Mesendoderm (in vitro differentiated cells): ENCODE data around the gene BMP8B.

Source experiments
- DNase-seq: peaks from one replicate; pipeline ENCODE4 v3.0.0; 2013
- H2AK5ac ChIP-seq: 2 replicates; pipeline ENCODE4 v1.6.1; 2013; ENCODE audit warnings: low read length, inconsistent platforms
- H2BK120ac ChIP-seq: 2 replicates; pipeline ENCODE4 v1.6.1; 2013; ENCODE audit warnings: low read depth, mild to moderate bottlenecking, low read length, moderate library complexity, mixed read lengths
- H2BK15ac ChIP-seq: replicated peaks from 2 replicates; pipeline ENCODE4 v1.6.1; 2013; ENCODE audit warnings: low read depth, mild to moderate bottlenecking, moderate library complexity
- H2BK5ac ChIP-seq: 2 replicates; pipeline ENCODE4 v1.6.1; 2013; ENCODE audit warnings: low read length, inconsistent platforms
- H3K18ac ChIP-seq: 2 replicates; pipeline ENCODE4 v1.6.1; 2013; ENCODE audit warnings: mild to moderate bottlenecking, low read length, mixed read lengths
- H3K23ac ChIP-seq: one replicate; pipeline ENCODE4 v1.6.1; 2013; ENCODE audit warnings: low read length
- H3K27ac ChIP-seq: 2 replicates; pipeline ENCODE4 v1.5.1; 2013; ENCODE audit warnings: low read depth, mild to moderate bottlenecking, inconsistent platforms, low read length, moderate library complexity
- H3K27me3 ChIP-seq: 2 replicates; pipeline ENCODE4 v1.6.1; 2013; ENCODE audit warnings: low read length, control low read depth, mild to moderate bottlenecking, inconsistent platforms; ENCODE audit not compliant: insufficient read depth, poor library complexity
- H3K36me3 ChIP-seq: 2 replicates; pipeline ENCODE4 v1.6.1; 2013; ENCODE audit warnings: low read length, inconsistent platforms; ENCODE audit not compliant: control insufficient read depth, insufficient read depth
- H3K4ac ChIP-seq: one replicate; pipeline ENCODE4 v1.6.1; 2013; ENCODE audit warnings: low read depth, mild to moderate bottlenecking, low read length, moderate library complexity
- H3K4me1 ChIP-seq: 2 replicates; pipeline ENCODE4 v1.6.1; 2013; ENCODE audit warnings: low read depth, low read length, inconsistent platforms; ENCODE audit not compliant: control insufficient read depth
- H3K4me2 ChIP-seq: 2 replicates; pipeline ENCODE4 v1.6.1; 2013; ENCODE audit warnings: low read length
- H3K4me3 ChIP-seq: 2 replicates; pipeline ENCODE4 v1.5.1; 2013; ENCODE audit warnings: mild to moderate bottlenecking, low read length
- H3K56ac ChIP-seq: one replicate; pipeline ENCODE4 v1.6.1; 2013; ENCODE audit warnings: low read length
- H3K79me1 ChIP-seq: 2 replicates; pipeline ENCODE4 v1.6.1; 2013; ENCODE audit warnings: low read length, inconsistent platforms
- H3K79me2 ChIP-seq: 2 replicates; pipeline ENCODE4 v1.6.1; 2013; ENCODE audit warnings: mild to moderate bottlenecking, low read length; ENCODE audit not compliant: control insufficient read depth, insufficient read depth
- H3K9ac ChIP-seq: 2 replicates; pipeline ENCODE4 v1.6.1; 2013; ENCODE audit warnings: low read length, inconsistent platforms
- H4K5ac ChIP-seq: one replicate; pipeline ENCODE4 v1.6.1; 2013; ENCODE audit warnings: low read length
- H4K8ac ChIP-seq: one replicate; pipeline ENCODE4 v1.6.1; 2013; ENCODE audit warnings: low read depth, mild to moderate bottlenecking, control low read depth, low read length, moderate library complexity
- WGBS: extraction: QIAGEN DNeasy Blood & Tissue Kit; methylation state at CpG from one replicate; pipeline ENCODE4 v1.1.7; 2013; ENCODE audit warnings: low lambda C conversion rate, missing lambda C conversion rate; ENCODE audit not compliant: insufficient coverage; ENCODE audit errors: extremely low coverage; 5-methylcytosine and 5-hydroxymethylcytosine counted together

BMP8B gene

DNA sequence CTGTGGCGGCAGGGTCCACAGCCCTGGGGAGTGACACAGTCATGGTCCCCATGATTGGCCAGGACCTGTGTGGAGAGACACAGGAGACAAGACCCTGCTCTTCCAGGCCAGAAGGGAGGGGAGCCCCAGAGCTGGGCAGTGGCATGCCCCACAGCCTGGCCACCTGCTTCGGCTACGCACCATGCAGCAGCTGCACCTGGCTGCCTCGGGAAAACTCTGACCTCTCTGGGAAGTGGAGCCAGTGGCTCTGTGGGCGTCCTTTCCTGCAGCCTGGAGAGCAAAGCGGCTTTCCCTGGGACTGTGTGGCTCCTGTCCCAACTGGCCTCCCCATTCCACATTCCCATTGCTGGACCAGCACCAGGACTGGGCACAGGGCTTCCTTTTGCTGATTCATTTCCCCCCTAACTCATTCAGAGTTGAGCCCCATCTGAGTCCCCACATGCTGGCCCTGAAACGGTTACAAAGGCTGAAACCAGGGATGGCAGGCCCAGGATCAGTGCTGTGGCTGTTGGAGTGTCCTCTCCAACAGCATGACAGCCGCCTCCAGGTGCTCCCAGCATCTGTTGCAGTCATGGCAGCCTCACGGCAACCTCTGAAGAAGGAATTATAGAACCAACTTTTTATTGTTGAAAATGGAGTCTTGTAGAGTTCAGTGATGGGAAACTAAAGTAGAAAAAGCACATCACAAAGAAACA is 32.6 kb downstream of the BMP8B start:
- H3K27me3 ChIP-seq, result no peaks in the 10 kb centered on the region
- H3K9ac ChIP-seq, result no peak overlapping the region
- no peak overlapping the region for H4K8ac ChIP-seq
- no peaks in the 10 kb centered on the region for H3K79me1 ChIP-seq
- H3K4ac ChIP-seq, result no peak overlapping the region
- DNase-seq, result no peak
- WGBS, result no CpG with 5 or more reads among the region's 9 CpGs
- no peak overlapping the region for H3K27ac ChIP-seq
- H2BK15ac ChIP-seq, result no peak overlapping the region
- no peaks in the 10 kb centered on the region for H3K4me1 ChIP-seq
- no peak overlapping the region for H2BK5ac ChIP-seq
- H3K79me2 ChIP-seq, result no peaks in the 10 kb centered on the region
- H3K56ac ChIP-seq, result no peak overlapping the region
- no peak overlapping the region for H3K4me3 ChIP-seq
- H2AK5ac ChIP-seq, result no peak overlapping the region
- no peak overlapping the region for H4K5ac ChIP-seq
- no peak overlapping the region for H3K18ac ChIP-seq
- peaks cover 4% of the 10 kb centered on the region for H3K36me3 ChIP-seq
- H3K4me2 ChIP-seq, result no peak overlapping the region
- H2BK120ac ChIP-seq, result no peak overlapping the region
- H3K23ac ChIP-seq, result no peak overlapping the region

DNA sequence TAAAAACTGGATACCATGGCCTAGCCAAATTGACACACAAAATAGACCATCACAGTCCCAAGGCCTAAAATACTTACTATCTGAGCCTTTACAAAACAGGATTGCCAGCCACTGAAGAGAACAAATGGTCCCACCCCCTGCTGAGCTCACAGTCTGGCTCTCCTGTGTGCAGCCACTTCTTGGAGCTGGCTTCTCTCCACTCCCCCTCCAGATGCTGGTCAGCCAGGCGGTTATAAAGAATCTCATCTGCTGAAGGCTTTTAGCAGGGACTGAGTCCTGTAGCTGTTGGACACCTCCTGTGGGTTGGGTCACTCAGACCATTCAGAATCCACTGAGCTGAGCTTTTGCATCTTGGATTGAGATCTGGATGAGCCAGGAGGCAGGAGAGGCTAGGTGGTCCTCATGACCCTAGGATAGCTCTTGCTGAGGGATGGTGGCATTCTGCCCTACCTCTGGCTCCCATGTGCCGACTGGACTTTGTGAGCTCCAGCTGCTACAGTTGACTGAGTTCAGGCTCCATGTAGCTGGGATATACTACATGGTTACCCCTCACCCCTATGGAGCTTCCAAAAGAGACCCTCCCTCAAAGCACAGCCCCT is 33.7 kb downstream of the BMP8B start:
- no peak overlapping the region for H3K18ac ChIP-seq

GRCh38 chr1:39754026-39754570 is 34.6 kb downstream of the BMP8B start:
- no peaks in the 10 kb centered on the region for H3K4me1 ChIP-seq
- no peak overlapping the region for H2BK120ac ChIP-seq
- H2BK5ac ChIP-seq, result no peak overlapping the region
- H3K4me2 ChIP-seq, result no peak overlapping the region
- no peak overlapping the region for H3K56ac ChIP-seq
- no peaks in the 10 kb centered on the region for H3K79me2 ChIP-seq
- H3K9ac ChIP-seq, result no peak overlapping the region
- H3K23ac ChIP-seq, result no peak overlapping the region
- WGBS, result no CpG with 5 or more reads among the region's 2 CpGs
- H3K79me1 ChIP-seq, result no peaks in the 10 kb centered on the region
- no peak overlapping the region for H3K27ac ChIP-seq
- no peak overlapping the region for H3K4me3 ChIP-seq
- H3K36me3 ChIP-seq, result peaks cover 9% of the 10 kb centered on the region
- no peak overlapping the region for H2BK15ac ChIP-seq
- H4K5ac ChIP-seq, result no peak overlapping the region
- no peak overlapping the region for H3K4ac ChIP-seq
- no peaks in the 10 kb centered on the region for H3K27me3 ChIP-seq
- H4K8ac ChIP-seq, result no peak overlapping the region
- no peak overlapping the region for H3K18ac ChIP-seq
- no peak overlapping the region for H2AK5ac ChIP-seq
- DNase-seq, result no peak

More for the DNA sequence above, 33.7 kb downstream of the BMP8B start:
- no peak overlapping the region for H3K9ac ChIP-seq
- no peaks in the 10 kb centered on the region for H3K79me2 ChIP-seq
- WGBS, result no CpG with 5 or more reads among the region's 2 CpGs
- H4K8ac ChIP-seq, result no peak overlapping the region
- no peak overlapping the region for H2AK5ac ChIP-seq
- no peak overlapping the region for H4K5ac ChIP-seq
- peak; percentile 27 for DNase-seq
- H3K27ac ChIP-seq, result no peak overlapping the region
- no peaks in the 10 kb centered on the region for H3K4me1 ChIP-seq
- H3K4me3 ChIP-seq, result no peak overlapping the region
- no peaks in the 10 kb centered on the region for H3K79me1 ChIP-seq
- no peak overlapping the region for H3K56ac ChIP-seq
- H3K27me3 ChIP-seq, result no peaks in the 10 kb centered on the region
- no peak overlapping the region for H3K23ac ChIP-seq
- no peak overlapping the region for H2BK15ac ChIP-seq
- no peak overlapping the region for H2BK120ac ChIP-seq
- no peak overlapping the region for H3K4ac ChIP-seq
- H2BK5ac ChIP-seq, result no peak overlapping the region
- H3K36me3 ChIP-seq, result peaks cover 6% of the 10 kb centered on the region
- no peak overlapping the region for H3K4me2 ChIP-seq

DNA sequence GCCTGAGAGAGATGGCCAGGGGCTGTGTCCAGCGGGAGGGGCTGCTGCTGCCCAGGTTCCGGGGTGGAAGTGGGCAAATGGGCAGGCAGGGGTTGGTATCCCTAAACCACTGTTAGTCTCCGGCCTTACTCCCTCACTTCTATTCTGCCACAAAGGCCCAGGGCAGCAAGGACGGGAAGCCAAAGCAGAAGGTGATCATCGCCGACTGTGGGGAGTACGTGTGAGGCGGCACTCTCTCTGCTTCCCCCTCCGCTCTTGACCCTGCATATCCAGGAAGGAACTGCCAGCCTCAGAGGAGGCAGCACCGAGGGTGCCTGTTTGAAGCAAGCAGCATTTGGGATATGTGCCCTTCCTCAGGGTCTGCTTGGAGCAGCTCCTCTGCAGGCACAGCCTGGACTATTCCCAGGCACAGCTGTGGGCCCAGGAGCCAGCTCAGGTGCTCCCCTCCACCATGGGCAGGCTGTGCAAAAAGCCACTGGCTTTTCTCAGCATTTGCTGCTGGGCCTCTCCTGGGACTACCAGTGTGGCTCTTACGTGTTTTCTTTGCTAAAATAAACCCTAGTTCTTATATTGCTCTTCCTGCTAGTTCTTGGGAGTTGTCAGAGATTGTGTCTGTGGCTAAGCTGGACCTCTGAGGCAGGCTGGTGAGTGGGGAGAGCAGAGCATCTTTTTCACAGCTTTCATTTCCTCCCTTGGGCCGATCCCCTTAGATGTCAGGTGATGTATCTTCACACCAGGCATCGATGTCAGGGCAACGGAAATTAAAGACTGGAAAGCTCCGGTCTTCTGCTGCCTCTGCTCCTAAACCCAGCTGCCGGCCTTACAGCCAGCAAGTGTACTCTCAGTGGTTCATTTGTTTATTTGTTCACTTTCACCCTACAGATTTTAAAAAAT is 35.3 kb downstream of the BMP8B start:
- Histone ChIP-seq H3K27ac (no peak overlapping the region), H2BK5ac (no peak overlapping the region), H3K4me1 (no peaks in the 10 kb centered on the region), H3K27me3 (no peaks in the 10 kb centered on the region), H2AK5ac (no peak overlapping the region), H2BK120ac (no peak overlapping the region), H3K18ac (no peak overlapping the region), H2BK15ac (no peak overlapping the region), H3K9ac (no peak overlapping the region), H3K56ac (no peak overlapping the region), H3K79me2 (no peaks in the 10 kb centered on the region), H4K8ac (no peak overlapping the region), H3K23ac (no peak overlapping the region), H4K5ac (no peak overlapping the region), H3K4me3 (no peak overlapping the region), H3K36me3 (peaks cover 11% of the 10 kb centered on the region), H3K79me1 (no peaks in the 10 kb centered on the region), H3K4me2 (no peak overlapping the region), H3K4ac (no peak overlapping the region)
- no peak for DNase-seq
- no CpG with 5 or more reads among the region's 16 CpGs for WGBS

GRCh38 chr1:39752703-39753102 is 36.0 kb downstream of the BMP8B start:
- no peak overlapping the region for H3K4me3 ChIP-seq
- H3K79me1 ChIP-seq, result no peaks in the 10 kb centered on the region
- no peak overlapping the region for H2AK5ac ChIP-seq
- H3K9ac ChIP-seq, result no peak overlapping the region
- H4K5ac ChIP-seq, result no peak overlapping the region
- no peak overlapping the region for H3K4ac ChIP-seq
- no peak overlapping the region for H4K8ac ChIP-seq
- H2BK15ac ChIP-seq, result no peak overlapping the region
- no peak overlapping the region for H3K23ac ChIP-seq
- H3K27ac ChIP-seq, result no peak overlapping the region
- H3K56ac ChIP-seq, result no peak overlapping the region
- no peak overlapping the region for H3K4me2 ChIP-seq
- no peaks in the 10 kb centered on the region for H3K4me1 ChIP-seq
- no peaks in the 10 kb centered on the region for H3K27me3 ChIP-seq
- no peak overlapping the region for H2BK5ac ChIP-seq
- peaks cover 11% of the 10 kb centered on the region for H3K36me3 ChIP-seq
- no peak for DNase-seq
- no peak overlapping the region for H3K18ac ChIP-seq
- H3K79me2 ChIP-seq, result no peaks in the 10 kb centered on the region
- WGBS, result no CpG with 5 or more reads among the region's 6 CpGs
- H2BK120ac ChIP-seq, result no peak overlapping the region
